BLaER1 (cell line): Measurements from ENCODE around the gene JAKMIP1.

Experiments
- H3K27ac ChIP-seq: shearing (Covaris generic); formaldehyde crosslinking; 2 replicates; pipeline ENCODE4 v1.8.1; 2022
- H3K27me3 ChIP-seq: shearing (Covaris generic); formaldehyde crosslinking; 2 replicates; pipeline ENCODE4 v1.8.1; 2022
- H3K36me3 ChIP-seq: shearing (Covaris generic); formaldehyde crosslinking; 2 replicates; pipeline ENCODE4 v1.8.1; 2022
- H3K4me1 ChIP-seq: shearing (Covaris generic); formaldehyde crosslinking; 2 replicates; pipeline ENCODE4 v1.8.1; 2022
- H3K4me2 ChIP-seq: shearing (Covaris generic); formaldehyde crosslinking; 2 replicates; pipeline ENCODE4 v1.8.1; 2022
- H3K4me3 ChIP-seq: shearing (Covaris generic); formaldehyde crosslinking; 2 replicates; pipeline ENCODE4 v1.8.1; 2022
- H3K9ac ChIP-seq: shearing (Covaris generic); formaldehyde crosslinking; 2 replicates; pipeline ENCODE4 v1.8.1; 2022
- H3K9me3 ChIP-seq: shearing (Covaris generic); formaldehyde crosslinking; 2 replicates; pipeline ENCODE4 v1.8.1; 2022
- H4K20me1 ChIP-seq: shearing (Covaris generic); formaldehyde crosslinking; 2 replicates; pipeline ENCODE4 v1.8.1; 2022
- Cebpa-rat ChIP-seq: shearing (Covaris generic); IDR thresholded peaks from 2 replicates; pipeline ENCODE4 v1.8.1; 2022

JAKMIP1 gene

DNA sequence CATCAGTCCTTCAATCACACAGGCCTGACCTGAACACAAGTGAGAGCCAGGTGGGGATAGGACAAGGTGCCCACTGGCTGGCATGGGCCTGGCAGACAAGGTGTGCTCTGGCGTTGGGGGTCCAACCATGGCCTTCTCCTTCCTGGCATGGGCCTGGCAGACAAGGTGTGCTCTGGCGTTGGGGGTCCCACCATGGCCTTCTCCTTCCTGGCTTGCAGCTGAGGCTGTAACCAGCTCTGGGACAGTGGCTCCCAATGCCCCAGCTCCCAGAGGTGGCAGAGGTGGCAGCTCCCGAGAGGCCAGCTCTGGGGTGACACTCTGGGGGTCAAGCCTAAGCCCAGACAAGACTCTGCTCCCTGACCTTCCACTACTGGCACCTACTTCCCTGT is 62.6 kb downstream of the JAKMIP1 start:
- H4K20me1 ChIP-seq = no peaks in the 10 kb centered on the region
- H3K4me2 ChIP-seq = no peak overlapping the region
- H3K27ac ChIP-seq = no peak overlapping the region
- no peaks in the 10 kb centered on the region for H3K36me3 ChIP-seq
- H3K9ac ChIP-seq = no peak overlapping the region
- H3K9me3 ChIP-seq = no peaks in the 10 kb centered on the region
- H3K4me3 ChIP-seq = no peak overlapping the region
- TF ChIP-seq Cebpa-rat = no peak
- peaks cover 7% of the 10 kb centered on the region; the same call in 1 of the 2 replicates for H3K4me1 ChIP-seq
- no peaks in the 10 kb centered on the region; the same call in 1 of the 2 replicates for H3K27me3 ChIP-seq

DNA sequence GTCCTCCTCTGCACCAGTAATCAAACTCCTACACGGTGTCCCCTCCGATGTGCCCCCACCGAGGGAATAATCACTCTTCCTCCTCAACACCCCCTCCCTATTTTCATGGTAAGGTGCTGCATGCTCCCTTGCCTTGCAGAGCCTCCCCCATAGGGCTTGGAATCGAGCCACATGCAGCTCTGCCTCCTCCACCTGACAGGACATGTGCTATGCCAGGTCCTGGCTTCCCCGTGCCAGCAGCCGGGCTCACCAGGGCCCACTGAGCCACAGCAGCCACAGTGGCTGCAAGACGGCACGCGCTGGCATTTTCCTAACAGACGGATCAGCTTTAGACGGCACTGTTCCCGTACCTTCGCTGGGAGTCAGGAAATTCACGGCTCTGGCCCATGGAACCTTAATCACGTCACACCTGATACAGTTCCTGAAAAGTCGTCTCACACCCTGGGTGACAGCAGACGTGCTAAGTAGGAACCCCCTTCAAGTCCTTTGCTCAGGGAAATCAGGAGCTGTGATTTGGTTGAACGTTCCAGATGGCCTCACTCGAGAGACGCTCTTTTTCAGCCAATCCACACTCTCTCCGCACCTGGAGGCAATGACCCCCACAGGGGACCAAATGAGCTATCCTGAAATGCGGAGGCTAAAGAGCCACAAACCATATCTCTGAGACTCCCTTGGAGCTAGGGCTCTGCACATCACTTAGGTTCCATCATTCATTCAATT is 63.2 kb downstream of the JAKMIP1 start:
- Histone ChIP-seq H3K9me3 (no peaks in the 10 kb centered on the region), H3K9ac (no peak overlapping the region), H3K4me3 (no peak overlapping the region), H4K20me1 (no peaks in the 10 kb centered on the region), H3K27ac (no peak overlapping the region), H3K27me3 (no peaks in the 10 kb centered on the region; the same call in 1 of the 2 replicates), H3K4me2 (no peak overlapping the region), H3K4me1 (peaks cover 7% of the 10 kb centered on the region; the same call in 1 of the 2 replicates), H3K36me3 (no peaks in the 10 kb centered on the region)
- no peak for TF ChIP-seq Cebpa-rat

DNA sequence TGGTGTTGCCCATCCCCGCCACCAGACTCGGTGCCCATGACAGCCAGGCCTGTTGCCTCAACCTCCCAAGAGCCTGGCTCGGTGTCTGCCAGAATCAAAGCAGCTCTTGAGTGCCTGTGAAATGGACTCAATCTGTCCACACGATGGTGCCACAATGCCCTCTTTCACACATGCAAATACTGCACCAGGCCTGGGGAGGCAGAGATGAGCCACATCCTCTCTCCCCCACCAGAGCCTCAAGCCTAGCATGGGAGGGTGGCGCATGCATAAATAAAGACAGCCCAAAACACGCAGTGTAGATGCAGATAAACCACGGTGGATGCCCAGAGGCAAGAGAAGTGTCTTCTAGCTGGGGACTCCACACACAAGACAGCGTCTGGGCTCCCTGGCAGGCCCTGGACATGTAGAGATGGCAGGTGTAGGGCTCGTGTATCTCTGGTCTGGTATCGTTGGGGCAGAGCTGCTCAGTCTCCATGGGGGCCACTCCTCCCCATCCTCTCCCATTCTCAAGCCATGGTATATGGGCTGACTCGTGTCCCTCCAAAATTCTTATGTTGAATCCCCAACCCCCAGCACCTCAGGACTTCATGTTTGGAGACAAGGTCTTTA is 65.6 kb downstream of the JAKMIP1 start:
- Histone ChIP-seq H3K27me3 (no peaks in the 10 kb centered on the region; the same call in 1 of the 2 replicates), H4K20me1 (no peaks in the 10 kb centered on the region), H3K9ac (no peak overlapping the region), H3K4me3 (no peak overlapping the region), H3K36me3 (no peaks in the 10 kb centered on the region), H3K9me3 (no peaks in the 10 kb centered on the region), H3K4me2 (no peak overlapping the region), H3K27ac (no peak overlapping the region), H3K4me1 (peaks cover 24% of the 10 kb centered on the region)
- TF ChIP-seq Cebpa-rat = no peak

DNA sequence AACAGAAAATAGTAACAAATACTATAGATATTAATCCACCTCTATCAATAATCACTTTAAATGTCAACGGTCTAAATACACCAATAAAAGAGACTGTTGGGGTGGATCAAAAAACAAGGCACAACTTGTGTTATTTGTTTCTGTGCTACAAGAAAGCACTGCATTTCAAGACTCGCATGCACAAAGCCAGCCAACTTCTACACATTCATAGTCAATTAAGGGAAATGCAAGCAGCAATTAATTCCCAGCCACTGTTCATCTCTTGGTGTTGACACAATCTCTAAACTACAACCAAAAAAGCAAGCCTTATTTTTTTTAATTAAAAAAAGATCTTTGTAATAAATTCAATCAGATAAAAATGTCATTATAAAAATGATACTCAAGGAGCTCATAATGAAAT is 67.6 kb downstream of the JAKMIP1 start:
- no peaks in the 10 kb centered on the region for H4K20me1 ChIP-seq
- no peak for TF ChIP-seq Cebpa-rat
- H3K4me2 ChIP-seq = no peak overlapping the region
- no peaks in the 10 kb centered on the region for H3K9me3 ChIP-seq
- H3K9ac ChIP-seq = no peak overlapping the region
- no peak overlapping the region for H3K4me3 ChIP-seq
- H3K4me1 ChIP-seq = peaks cover 24% of the 10 kb centered on the region
- no peaks in the 10 kb centered on the region; the same call in 1 of the 2 replicates for H3K27me3 ChIP-seq
- H3K36me3 ChIP-seq = no peaks in the 10 kb centered on the region
- H3K27ac ChIP-seq = no peak overlapping the region

DNA sequence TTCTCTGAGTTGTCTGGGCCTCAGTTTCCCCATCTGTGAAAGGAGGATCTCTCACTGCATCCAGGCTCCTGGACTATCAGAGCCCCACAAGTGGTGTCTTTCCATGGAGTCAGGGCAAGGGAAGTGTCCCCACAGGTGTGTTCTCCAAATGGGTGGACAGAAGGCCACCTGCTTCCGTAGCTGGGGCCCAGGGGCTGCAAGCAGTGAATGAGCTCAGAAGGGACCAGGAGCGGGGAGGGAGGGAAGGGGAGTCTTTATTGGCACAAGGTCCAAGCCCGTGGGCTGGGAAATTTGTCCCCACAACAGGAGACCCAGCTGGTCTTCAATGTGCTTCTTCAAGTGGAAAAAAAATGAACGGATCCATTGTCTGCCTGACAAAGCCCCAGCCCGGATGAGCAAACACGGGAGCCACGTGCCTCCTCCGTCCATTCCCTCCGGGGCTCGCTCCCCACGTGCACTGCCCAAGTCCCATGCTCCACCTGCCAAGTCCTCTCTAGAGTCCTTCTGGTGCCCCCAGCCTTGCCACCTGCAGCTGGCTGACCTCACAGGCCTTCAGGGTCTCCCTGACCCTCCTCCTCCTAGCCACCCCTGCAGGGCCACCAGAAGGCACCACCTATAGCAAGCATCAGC is 72.0 kb downstream of the JAKMIP1 start:
- TF ChIP-seq Cebpa-rat = no peak
- no peak overlapping the region for H3K4me3 ChIP-seq

DNA sequence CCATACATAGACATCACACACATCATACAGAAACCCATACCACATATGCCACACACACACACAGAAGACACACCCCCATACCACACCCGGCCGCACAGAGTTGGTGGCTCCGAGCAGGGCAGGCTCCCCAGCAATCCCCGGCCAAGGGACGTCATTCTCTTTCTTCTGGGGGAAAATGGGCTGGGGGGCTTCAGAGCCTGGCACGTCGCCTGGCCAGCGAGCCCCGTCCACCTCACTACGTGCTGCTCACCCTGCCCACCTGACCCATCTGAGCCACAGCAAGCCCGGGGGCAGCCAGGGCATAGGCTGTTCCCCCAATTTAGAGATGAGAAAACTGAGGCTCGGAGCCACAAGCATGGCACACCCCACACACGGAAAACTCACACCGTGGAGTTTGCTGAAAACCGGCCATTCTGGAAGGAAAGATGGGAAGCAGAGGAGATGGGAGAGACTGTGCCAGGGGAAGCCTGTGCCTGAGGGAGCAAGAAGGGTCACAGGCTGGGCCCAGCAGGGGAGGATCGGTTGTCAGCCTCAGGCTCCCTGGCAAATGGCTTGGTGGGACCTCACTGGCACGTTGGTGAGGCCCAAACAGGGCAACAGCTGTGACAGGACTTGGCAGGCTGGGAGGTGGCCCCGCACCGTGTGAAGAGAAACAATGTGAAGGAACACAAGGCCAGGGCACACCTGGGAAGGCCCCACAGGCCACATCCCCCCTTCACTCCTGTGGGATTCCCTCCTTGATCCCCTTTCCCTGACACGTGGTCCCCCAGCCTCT is 73.2 kb downstream of the JAKMIP1 start:
- H4K20me1 ChIP-seq = no peaks in the 10 kb centered on the region
- no peaks in the 10 kb centered on the region for H3K36me3 ChIP-seq
- H3K9ac ChIP-seq = no peak overlapping the region
- no peaks in the 10 kb centered on the region for H3K9me3 ChIP-seq
- H3K4me1 ChIP-seq = peaks cover 17% of the 10 kb centered on the region
- H3K27me3 ChIP-seq = no peaks in the 10 kb centered on the region
- H3K4me3 ChIP-seq = no peak overlapping the region
- no peak overlapping the region for H3K27ac ChIP-seq
- no peak for TF ChIP-seq Cebpa-rat
- H3K4me2 ChIP-seq = no peak overlapping the region

More for the DNA sequence above, 72.0 kb downstream of the JAKMIP1 start:
- H3K27me3 ChIP-seq = no peaks in the 10 kb centered on the region
- no peak overlapping the region for H3K27ac ChIP-seq
- peaks cover 17% of the 10 kb centered on the region for H3K4me1 ChIP-seq
- no peaks in the 10 kb centered on the region for H3K36me3 ChIP-seq
- no peak overlapping the region for H3K9ac ChIP-seq
- no peaks in the 10 kb centered on the region for H3K9me3 ChIP-seq
- H4K20me1 ChIP-seq = no peaks in the 10 kb centered on the region
- no peak overlapping the region for H3K4me2 ChIP-seq

DNA sequence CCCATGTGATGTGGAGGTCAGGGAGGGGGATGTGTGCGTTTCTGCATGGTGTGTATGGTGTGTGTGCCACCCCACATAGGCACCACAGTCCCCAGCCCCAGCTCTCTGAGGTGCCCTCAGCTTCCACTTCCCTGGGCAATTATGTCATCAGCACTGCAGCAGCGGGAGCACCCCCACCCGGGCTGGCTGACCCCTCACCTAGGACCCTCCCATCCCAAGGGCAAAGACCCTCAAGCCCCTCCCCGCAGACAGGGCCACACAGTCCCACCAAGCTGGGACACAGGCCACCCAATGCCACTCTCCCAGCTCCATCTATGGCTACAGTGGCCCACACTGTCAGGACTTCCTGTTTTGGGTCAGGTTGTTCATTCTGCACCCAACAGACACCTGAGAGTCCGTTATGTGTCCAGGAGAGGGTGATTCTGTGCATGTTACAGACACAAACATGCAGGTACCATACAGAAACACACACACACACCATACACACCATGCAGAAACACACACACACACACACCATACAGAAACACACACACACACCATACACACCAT is 75.2 kb downstream of the JAKMIP1 start:
- Histone ChIP-seq H3K9ac (no peak overlapping the region), H3K4me2 (no peak overlapping the region), H3K27me3 (no peaks in the 10 kb centered on the region), H3K27ac (no peak overlapping the region), H3K36me3 (no peaks in the 10 kb centered on the region), H3K4me1 (0 out of 2 replicates have a peak, but pooled peaks cover under 1% of the 10 kb centered on the region), H3K4me3 (no peak overlapping the region), H4K20me1 (no peaks in the 10 kb centered on the region), H3K9me3 (no peaks in the 10 kb centered on the region)
- TF ChIP-seq Cebpa-rat = no peak

DNA sequence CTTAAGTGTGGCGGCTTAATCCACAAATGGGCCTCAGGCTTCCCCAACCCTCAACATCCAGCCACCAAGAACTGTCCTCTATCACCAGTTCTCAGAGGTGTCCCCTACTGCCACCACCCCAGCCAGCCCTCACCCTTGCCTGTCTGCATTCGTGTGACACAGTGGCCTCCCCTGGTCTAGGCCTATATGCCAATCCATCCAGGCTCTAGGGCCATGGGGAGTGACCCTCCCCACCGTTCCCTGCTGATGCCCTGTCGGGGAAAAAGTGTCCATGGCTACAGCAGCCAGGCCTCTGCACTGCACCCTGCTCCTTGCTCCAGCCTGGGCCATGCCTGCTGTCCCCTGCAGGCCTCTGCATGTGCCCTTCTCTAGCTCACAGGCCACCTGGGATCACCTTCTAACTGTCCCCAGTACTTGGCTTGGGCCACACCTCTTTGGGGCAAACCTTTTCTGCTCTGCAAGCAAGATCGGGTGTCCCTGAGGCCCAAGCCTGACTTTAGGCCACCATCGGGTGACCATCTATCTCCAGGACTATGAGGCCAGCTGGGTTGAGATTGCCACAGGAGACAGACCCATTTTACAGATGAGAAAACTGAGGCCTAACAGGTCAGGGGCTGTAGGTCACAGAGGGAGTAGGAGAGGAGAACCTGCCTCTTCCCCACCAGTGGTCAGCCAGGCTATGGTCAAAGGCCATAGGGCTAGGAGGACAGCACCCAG is 75.8 kb downstream of the JAKMIP1 start:
- H3K9me3 ChIP-seq = no peaks in the 10 kb centered on the region
- H3K27me3 ChIP-seq = no peaks in the 10 kb centered on the region
- no peak overlapping the region for H3K9ac ChIP-seq
- H4K20me1 ChIP-seq = no peaks in the 10 kb centered on the region
- no peaks in the 10 kb centered on the region for H3K4me1 ChIP-seq
- no peak overlapping the region for H3K4me2 ChIP-seq
- no peak overlapping the region for H3K27ac ChIP-seq
- no peak for TF ChIP-seq Cebpa-rat
- no peak overlapping the region for H3K4me3 ChIP-seq
- H3K36me3 ChIP-seq = no peaks in the 10 kb centered on the region

DNA sequence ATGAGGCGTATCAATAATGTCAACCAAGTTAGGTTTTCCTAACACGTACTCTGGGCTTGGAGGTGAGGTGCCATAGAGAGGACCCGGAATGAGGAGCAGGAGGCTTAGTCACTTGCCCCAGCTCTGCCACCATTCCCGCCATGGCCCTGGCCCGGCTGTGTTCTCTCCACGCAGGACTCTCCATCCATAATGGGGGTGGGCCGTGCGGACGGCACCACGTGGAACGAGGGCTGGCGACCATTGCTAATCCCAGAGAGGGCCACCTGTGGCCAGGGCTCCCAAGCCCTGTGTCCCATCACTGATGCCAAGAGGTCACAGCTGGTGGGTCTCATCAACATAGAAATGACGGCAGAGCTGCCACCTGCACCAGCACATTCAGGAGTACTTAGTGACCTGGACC is 76.4 kb downstream of the JAKMIP1 start:
- Histone ChIP-seq H4K20me1 (no peaks in the 10 kb centered on the region), H3K27me3 (no peaks in the 10 kb centered on the region), H3K36me3 (no peaks in the 10 kb centered on the region), H3K9ac (no peak overlapping the region), H3K27ac (no peak overlapping the region), H3K4me2 (no peak overlapping the region), H3K4me3 (no peak overlapping the region), H3K4me1 (no peaks in the 10 kb centered on the region), H3K9me3 (no peaks in the 10 kb centered on the region)
- TF ChIP-seq Cebpa-rat = no peak
